MCF 10A (cell line): Measurements from ENCODE around the gene TBC1D10A. TPM values are rescaled to one million over a fixed set of nuclear protein-coding genes. Genes with fewer than 3 reads are reported as not detected.
A peak's percentile ranks its signal among the peaks of the same experiment; 100 is the strongest.

ENCODE experiments used
- BruUV-seq: library from RNA; stranded (reverse); fragments of 400-500 nt; replicated peaks from 2 replicates; lab custom pipeline; 2021; lab: Mats Ljungman, UMichigan
- CTCF ChIA-PET: fragments of 300-600 bp; sonication (Branson Sonifier 250); formaldehyde crosslinking; extraction: SDS; loops from one replicate; lab custom pipeline; 2021; ENCODE audit warnings: antibody characterized with exemption, inconsistent platforms; lab: Yijun Ruan, JAX
- POLR2A ChIA-PET: fragments of 300-600, 350-650 bp; sonication (Branson Sonifier 250); formaldehyde crosslinking; extraction: SDS; loops from one replicate; lab custom pipeline; 2020; ENCODE audit warnings: antibody characterized with exemption, inconsistent platforms; lab: Yijun Ruan, JAX
- DNase-seq: peaks from one replicate; pipeline ENCODE4 v3.0.0-alpha.2; 2018; ENCODE audit not compliant: unreplicated experiment
- H3K27ac Mint-ChIP-seq: one replicate; pipeline ENCODE4 v1.8.0; 2022; ENCODE audit warnings: mild to moderate bottlenecking, low read depth, mixed read lengths; ENCODE audit not compliant: unreplicated experiment
- H3K27me3 Mint-ChIP-seq: one replicate; pipeline ENCODE4 v1.8.0; 2022; ENCODE audit warnings: mixed read lengths; ENCODE audit not compliant: insufficient read depth, unreplicated experiment
- H3K36me3 Mint-ChIP-seq: one replicate; pipeline ENCODE4 v1.8.0; 2022; ENCODE audit warnings: mild to moderate bottlenecking, moderate library complexity, mixed read lengths; ENCODE audit not compliant: insufficient read depth, unreplicated experiment
- H3K4me1 Mint-ChIP-seq: one replicate; pipeline ENCODE4 v1.8.0; 2022; ENCODE audit warnings: mixed read lengths; ENCODE audit not compliant: insufficient read depth, unreplicated experiment
- H3K4me3 Mint-ChIP-seq: one replicate; pipeline ENCODE4 v1.8.0; 2022; ENCODE audit warnings: mild to moderate bottlenecking, moderate library complexity, mixed read lengths; ENCODE audit not compliant: unreplicated experiment
- H3K9me3 Mint-ChIP-seq: one replicate; pipeline ENCODE4 v1.8.0; 2022; ENCODE audit warnings: mixed read lengths; ENCODE audit not compliant: unreplicated experiment
- intact Hi-C: fragments of 100-400 bp; cut with micrococcal nuclease; formaldehyde crosslinking; loops from 2 replicates; pipeline ENCODE4 v1.14.1; 2022
- total RNA-seq: library from RNA; stranded (reverse); gene quantifications from 2 replicates; pipeline ENCODE4 v1.2.3, GENCODE V29; 2022
- TF ChIP-seq, protein P1 (sequence below): fragments of 200-600 bp; IDR thresholded peaks from one replicate; pipeline ENCODE4 v1.8.0; 2022; ENCODE audit warnings: antibody characterized with exemption, mild to moderate bottlenecking; ENCODE audit not compliant: unreplicated experiment

The TBC1D10A gene
- total RNA-seq, 1 experiment from 2014 or later: 11.1 TPM

DNA sequence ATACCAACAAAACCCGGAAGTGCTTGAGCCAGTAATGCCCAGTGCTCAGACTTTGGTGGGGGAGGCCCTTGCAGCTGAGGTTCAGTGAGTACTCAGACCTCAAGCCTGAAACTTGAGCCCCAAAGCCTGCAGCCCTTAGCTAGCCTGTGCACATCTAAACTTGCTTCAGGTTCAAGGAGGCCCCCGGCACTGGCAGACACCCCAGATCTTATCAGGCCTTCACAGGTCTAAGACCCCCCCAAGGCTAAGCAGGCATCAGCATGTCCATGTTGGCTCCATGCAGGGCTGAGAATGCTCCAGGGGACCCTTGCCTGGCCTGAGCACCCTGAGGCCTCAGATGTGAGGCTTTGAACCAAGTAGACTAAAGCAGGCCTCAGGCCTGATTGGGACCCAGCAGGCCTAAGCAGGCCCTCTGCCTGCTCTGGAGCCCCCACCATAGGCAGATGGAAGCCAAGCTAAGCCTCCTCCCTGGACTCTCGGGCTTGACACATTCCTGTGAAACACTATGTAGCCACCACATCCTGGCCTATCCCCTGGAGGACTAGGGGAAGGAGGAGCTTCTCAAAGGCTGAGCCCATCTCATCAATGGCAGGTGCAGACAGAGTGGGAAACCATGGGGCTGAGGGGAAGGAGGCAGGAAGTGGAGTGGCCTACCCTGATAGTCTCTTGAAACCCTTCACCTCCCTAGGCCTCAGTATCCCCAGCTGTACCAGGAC is 36.2 kb downstream of the TBC1D10A start:
- Mint-ChIP-seq H3K4me1 (no peaks in the 10 kb centered on the region), H3K27ac (peak overlapping the region; percentile 62), H3K9me3 (no peaks in the 10 kb centered on the region), H3K36me3 (no peaks in the 10 kb centered on the region), H3K4me3 (peak overlapping the region; percentile 77), H3K27me3 (no peaks in the 10 kb centered on the region)
- no TSS peak for BruUV-seq
- TF ChIP-seq, protein P1, sequence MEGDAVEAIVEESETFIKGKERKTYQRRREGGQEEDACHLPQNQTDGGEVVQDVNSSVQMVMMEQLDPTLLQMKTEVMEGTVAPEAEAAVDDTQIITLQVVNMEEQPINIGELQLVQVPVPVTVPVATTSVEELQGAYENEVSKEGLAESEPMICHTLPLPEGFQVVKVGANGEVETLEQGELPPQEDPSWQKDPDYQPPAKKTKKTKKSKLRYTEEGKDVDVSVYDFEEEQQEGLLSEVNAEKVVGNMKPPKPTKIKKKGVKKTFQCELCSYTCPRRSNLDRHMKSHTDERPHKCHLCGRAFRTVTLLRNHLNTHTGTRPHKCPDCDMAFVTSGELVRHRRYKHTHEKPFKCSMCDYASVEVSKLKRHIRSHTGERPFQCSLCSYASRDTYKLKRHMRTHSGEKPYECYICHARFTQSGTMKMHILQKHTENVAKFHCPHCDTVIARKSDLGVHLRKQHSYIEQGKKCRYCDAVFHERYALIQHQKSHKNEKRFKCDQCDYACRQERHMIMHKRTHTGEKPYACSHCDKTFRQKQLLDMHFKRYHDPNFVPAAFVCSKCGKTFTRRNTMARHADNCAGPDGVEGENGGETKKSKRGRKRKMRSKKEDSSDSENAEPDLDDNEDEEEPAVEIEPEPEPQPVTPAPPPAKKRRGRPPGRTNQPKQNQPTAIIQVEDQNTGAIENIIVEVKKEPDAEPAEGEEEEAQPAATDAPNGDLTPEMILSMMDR: no peak
- DNase-seq: peak; percentile 74
- CTCF ChIA-PET: interaction anchor here (1.0 to 1.8 kb wide), 7 partner anchors 12 to 184 kb away, joined by 3 to 6 read pairs (median 4); partner anchors contain the start of genes RNF215 and TBC1D10A
- POLR2A ChIA-PET: interaction anchor here (0.6 to 6.0 kb wide), 16 partner anchors 8 to 702 kb away, joined by 3 to 109 read pairs (median 3); partner anchors contain the start of genes CCDC157, SF3A1 and TBC1D10A
- intact Hi-C loops: no loop called here

DNA sequence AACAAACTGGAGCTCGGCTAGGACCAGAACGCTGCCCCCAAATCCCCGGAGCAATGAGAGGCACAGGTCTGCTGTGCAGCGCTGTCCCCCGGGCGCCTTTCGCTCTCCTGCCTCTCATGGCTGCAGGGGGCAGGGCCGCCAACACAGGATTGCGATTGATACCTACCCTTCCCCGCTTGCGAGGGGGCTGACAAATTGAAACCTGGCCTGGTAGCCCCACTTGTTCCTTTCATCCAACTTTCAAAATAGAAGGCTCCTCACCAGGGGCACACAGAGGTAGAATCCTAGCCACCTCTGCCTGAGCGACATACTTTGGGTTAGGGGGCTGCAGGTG is 36.8 kb downstream of the TBC1D10A start:
- peak overlapping the region; percentile 77 for H3K4me3 Mint-ChIP-seq
- ChIA-PET POLR2A (interaction anchor here (0.6 to 6.0 kb wide), 15 partner anchors 8 to 678 kb away, joined by 3 to 109 read pairs (median 4); partner anchors contain the start of genes CCDC157, SEC14L2, SF3A1 and TBC1D10A), CTCF (interaction anchor here (1.0 to 3.0 kb wide), 4 partner anchors 26 to 185 kb away, joined by 3 to 34 read pairs (median 4); partner anchors contain the start of gene TBC1D10A)
- no peaks in the 10 kb centered on the region for H3K27me3 Mint-ChIP-seq
- TF ChIP-seq, protein P1: no peak
- no peaks in the 10 kb centered on the region for H3K9me3 Mint-ChIP-seq
- peak overlapping the region; percentile 62 for H3K27ac Mint-ChIP-seq
- no peaks in the 10 kb centered on the region for H3K36me3 Mint-ChIP-seq
- intact Hi-C loops: loop anchor here (1.0 to 2.0 kb wide), 2 partner anchors 67 to 136 kb away; partner anchors contain the start of genes CCDC157 and SF3A1
- no TSS peak for BruUV-seq
- peaks cover 2% of the 10 kb centered on the region for H3K4me1 Mint-ChIP-seq
- no peak for DNase-seq

DNA sequence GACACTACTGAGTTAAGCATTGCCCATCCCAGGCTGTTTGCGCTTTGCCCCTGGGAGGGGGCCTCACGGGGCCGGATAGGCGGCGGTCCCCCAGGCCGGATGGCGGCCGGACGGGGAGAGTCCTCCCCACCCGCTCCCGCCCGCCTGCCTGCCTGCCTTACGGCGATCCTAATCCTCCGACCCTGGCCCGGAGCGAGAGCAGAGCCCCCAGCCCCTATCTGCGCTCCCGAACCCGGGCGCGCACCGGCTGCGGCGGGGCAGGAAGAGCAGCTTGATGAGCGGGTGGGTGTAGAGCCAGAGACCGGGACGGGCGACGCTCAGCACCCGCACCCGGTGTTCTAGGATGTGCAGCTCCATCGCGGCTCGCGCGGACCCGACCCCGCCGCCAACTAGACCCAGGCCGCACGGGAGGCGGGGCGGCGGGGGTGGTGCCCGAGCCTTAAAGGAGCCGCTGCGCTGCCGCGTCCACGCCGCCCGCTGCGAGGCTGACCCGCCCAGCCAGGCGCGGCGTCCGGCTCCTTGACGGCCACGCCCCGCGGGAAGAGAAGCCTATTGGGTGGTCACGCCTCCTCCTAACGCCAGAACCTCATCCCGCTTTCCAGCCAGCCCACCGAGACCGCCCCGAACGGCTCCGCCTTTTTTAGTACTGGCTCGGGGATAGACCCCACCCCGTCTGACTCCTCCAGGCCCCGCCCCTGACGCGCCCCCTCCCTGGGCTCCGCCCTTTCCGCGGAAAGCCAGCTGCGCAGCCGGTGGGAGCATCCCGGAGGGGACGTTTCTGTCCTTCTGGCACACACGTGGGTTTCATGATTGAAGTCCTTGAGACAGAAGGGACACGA is 37.4 kb downstream of the TBC1D10A start, which contains the start of gene CASTOR1:
Gene CASTOR1, minus strand, starts transcription at position 365 of the 839 bp plus-strand sequence. Its CDS starts 8 bp downstream, at position 357.
- POLR2A ChIA-PET: interaction anchor here (0.6 to 6.0 kb wide), 15 partner anchors 9 to 135 kb away, joined by 3 to 109 read pairs (median 5); partner anchors contain the start of genes CCDC157, MTFP1, SEC14L2 and SF3A1
- Mint-ChIP-seq H3K9me3 (no peaks in the 10 kb centered on the region), H3K27ac (peak within 1 kb of the TSS; percentile 62)

More for the DNA sequence above, 37.4 kb downstream of the TBC1D10A start, which contains the start of gene CASTOR1:
- Mint-ChIP-seq H3K4me3 (peak within 1 kb of the TSS; percentile 77), H3K27me3 (no peaks in the 10 kb centered on the region), H3K36me3 (no peaks in the 10 kb centered on the region), H3K4me1 (peaks cover 6% of the 10 kb centered on the region)
- TF ChIP-seq, protein P1: no peak
- peak; percentile 98 for DNase-seq
- intact Hi-C loops: loop anchor here (1.0 to 2.0 kb wide), 2 partner anchors 67 to 137 kb away; partner anchors contain the start of genes CCDC157 and SF3A1
- no TSS peak for BruUV-seq
- CTCF ChIA-PET: interaction anchor here (0.6 to 3.7 kb wide), 17 partner anchors 9 to 1053 kb away, joined by 3 to 48 read pairs (median 12); partner anchors contain the start of genes RNF215, SEC14L2 and TBC1D10A
